GM19328 (cell line): ENCODE results near the gene MYL12B.
A peak's percentile ranks its signal among the peaks of the same experiment; 100 is the strongest.
"Not testable (repeated sequence)": the region's sequence is repeated elsewhere in the genome, so short reads cannot be mapped to it uniquely, and the experiment has no call there.

ENCODE experiments used
- ATAC-seq: cut with Tn5 transposase; IDR thresholded peaks from one replicate; pipeline ENCODE4 v1.9.1; 2021; ENCODE audit warnings: mild to moderate bottlenecking, moderate library complexity; ENCODE audit not compliant: unreplicated experiment

The MYL12B gene

DNA sequence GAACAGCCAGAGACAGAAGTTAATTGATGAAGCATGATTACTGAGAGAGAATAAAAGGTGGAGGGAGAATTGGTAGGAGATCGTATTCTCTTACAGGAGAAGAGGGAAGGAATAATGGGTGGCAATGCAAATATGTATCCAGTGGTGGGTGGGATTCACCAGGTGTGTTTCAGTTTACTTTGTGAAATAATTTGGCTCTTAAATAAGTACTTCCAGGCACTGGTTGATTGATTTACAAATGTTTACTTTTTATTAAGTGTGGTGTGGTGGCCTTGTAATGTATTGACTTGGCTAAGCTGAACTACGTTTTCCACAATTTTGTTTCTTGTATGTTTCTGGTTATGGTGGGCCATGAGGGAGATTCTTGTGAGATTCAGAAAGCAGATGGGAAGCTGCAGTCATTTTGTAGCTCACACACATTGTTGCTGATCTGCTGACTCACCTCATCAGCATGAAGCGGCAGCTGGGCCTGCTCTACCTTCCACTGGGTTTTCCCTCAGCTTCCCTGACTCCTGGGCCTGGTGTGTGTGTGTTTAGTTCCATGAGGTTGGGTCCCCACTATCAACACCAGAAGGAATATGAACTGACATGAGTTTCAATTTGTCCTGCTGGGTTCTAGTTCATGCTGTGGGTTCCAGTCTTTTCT lies 32.6 kb downstream of the MYL12B start:
- ATAC-seq: no peak

DNA sequence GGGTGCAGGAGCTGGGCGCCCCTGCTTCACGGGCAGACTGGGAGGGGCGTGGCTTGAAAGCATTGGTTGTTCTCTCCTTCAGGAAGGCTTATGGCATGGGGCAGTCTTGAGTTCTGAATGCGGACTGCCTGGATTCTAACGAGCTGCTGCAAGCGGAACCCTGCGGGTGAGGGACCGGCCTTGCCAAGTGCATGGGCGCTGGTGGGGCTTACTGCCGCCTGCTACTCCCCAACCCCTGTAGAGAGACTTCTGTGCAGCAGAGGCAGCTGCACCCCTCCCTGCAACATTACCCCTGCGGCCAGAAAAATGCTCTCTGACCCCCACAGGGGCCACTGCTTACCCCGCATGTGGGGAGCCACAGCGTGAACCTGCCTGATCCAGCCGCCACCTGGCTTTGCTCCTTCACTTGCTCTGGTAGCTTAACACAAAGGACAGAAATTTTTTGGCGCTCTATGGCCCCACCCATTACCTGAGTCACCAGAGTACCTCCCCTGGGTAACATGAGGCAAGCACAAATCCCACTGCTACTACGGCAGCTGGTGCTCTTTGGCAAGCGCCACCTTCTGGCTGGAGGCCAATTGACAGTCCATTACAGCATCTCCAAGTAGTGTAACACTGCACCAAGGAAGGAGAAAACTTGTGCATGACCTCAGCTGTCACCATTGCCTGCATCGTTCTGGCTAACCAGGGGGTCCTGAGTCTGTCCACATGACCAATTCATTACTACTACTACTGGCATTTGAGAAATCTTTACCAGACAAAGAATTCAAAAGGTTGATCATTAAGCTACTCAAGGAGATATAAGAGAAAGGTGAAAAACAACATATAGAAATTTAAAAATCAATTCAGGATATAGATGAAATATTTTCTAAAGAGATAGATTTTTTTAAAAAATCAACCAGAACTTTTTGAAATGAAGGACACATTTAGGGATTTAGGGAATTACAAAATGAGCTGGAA lies 35.4 kb downstream of the MYL12B start:
- peak; percentile 100 for ATAC-seq

DNA sequence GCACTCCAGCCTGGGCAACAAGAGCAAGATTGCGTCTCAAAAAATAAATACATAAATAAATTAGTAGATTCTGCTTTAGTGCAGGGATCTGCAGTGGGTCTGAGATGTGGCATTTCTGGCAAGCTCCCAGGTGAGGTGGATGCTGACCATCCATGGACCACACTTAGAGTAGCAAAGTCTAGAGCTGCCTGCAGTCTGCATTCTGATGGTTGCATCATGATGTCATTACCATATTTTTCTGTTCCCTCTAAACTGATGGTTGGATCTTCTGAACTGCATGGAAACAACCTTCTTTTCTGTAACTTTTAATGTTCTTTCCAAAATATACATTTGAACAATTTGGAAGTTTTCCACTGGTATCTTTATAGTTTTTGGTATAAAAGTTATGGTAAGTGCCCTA lies 42.9 kb downstream of the MYL12B start:
- ATAC-seq: no peak

DNA sequence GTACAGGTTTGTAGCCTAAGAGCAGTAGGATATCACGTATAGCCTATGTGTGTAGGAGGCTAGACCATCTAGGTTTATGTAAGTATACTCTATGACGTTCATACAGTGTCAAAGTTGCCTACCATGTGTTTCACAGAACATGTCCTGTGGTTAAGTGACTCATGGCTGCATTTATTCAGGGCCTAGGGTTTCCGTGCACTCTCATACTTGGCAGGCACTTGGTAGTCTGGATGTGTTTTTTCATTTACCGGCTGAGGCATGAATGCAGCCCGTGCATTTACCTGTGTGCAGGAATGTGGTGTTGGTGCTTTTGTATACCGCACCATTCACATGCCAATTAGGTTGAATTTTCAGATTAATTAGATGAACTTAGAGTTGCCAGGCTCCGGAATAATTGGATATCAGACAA lies 43.4 kb downstream of the MYL12B start:
- no peak for ATAC-seq

DNA sequence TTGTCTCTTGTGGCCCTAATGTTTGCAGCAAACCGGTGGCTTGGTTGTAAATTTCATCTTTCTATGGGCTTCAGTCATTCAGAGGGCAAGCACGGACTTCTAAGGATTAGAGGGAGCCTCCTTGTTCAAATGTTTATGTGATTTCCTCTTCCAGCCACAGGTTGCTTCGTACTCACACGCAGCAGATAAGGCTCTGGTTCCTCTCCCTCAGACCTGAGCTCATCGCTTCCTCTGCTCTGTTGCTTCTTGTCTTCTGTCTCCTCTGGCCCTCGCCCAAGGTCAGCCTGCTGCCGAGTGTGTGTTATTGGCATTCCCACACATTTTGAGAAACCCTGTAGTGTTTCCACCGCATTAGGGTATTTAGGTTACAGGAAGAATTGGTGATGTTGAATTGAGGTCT lies 44.0 kb downstream of the MYL12B start:
- no peak for ATAC-seq

DNA sequence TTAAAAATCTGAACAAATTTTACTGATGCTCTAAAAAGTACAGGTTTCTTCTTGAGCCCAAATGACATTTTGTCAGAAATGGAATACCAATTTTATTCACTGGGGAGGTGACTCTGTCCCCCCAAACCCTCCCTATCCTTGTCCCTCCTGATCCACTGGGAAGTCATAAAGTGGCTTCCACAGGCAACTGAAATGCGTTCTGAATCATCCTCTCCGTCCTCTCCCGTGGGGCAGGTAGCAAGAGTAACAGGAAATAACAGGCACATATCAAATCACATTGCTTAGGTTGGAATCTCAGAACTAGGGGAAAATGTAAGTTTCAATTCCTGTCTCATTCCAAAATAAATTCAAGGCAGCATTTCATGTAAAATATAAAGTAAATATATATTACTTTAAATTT lies 44.5 kb downstream of the MYL12B start:
- no peak for ATAC-seq

DNA sequence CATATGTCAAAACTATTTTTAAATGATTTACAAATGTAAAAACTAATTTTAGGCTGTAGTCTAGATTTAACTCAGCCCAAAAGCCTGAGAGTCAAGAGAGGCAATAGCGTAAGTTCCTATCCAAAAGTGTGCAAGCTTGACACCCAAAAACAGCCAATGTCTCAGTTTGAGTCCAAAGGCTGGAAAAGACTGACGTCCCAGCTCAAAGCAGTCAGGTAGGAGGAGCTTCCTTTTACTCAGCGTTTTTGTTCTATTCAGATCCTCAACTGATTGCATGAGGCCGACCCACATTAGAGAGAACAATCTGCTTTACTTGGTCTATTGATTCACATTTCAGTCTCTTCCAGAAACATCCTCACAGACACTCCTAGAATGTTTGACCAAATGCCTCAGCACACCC lies 51.8 kb downstream of the MYL12B start:
- no peak for ATAC-seq

DNA sequence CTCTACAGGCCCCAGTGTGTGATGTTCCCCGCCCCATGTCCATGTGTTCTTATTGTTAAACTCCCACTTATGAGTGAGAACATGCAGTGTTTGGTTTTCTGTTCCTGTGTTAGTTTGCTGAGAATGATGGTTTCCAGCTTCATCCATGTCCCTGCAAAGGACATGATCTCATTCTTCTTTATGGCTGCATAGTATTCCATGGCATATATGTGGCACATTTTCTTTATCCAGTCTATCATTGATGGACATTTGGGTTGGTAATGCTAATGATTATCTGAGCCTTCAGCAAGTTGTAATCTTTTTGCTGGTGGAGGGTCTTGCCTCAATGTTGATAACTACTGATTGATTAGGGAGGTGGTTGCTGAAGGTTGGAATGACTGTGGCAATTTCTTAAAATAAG lies 53.4 kb downstream of the MYL12B start:
- not testable (repeated sequence) for ATAC-seq

DNA sequence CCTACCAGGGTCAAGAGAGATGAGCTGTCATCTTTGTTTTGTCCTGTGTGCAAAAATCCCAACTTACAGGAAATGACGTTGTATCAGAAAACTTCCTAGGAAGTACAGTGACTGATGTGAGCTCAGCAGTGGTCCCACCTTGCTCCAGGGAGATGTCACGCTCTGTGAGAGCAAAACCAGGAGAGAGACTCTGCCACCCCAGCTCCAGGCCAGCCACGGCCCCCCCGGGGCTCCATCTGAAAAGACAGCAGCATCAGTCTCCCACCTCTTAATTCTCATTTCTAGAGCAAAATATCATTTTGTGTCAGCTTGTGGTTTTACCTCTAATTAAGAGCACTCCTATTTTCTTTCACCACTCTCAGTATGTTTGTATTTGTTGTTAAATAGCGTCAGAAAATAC lies 57.5 kb downstream of the MYL12B start:
- ATAC-seq: no peak

DNA sequence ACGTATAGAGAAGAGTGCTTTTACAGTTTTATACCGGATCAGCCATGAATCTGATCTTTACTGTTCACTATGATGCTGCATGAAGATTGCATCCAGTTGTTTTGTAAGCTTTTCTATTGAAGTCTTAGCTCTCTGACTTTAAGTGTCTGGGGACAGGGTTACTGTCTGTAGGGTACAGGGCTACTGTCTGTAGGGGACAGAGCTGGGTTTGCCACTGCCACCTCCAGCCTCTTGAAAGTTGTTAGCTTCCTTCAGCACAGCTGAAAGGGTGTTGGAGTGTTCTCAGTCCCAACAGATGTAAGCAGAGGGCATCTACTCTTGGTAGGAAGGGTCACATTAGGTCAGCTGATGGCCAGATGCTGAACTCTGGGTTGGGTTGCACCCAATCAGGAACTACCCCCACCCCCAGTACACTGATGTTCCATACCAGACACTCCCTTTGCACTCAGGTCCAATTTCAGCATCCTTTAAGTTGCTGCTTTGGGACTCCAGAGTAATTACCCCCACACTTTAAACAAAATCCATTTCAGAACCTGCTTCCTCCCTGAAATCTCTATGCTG lies 58.0 kb downstream of the MYL12B start:
- ATAC-seq: no peak

DNA sequence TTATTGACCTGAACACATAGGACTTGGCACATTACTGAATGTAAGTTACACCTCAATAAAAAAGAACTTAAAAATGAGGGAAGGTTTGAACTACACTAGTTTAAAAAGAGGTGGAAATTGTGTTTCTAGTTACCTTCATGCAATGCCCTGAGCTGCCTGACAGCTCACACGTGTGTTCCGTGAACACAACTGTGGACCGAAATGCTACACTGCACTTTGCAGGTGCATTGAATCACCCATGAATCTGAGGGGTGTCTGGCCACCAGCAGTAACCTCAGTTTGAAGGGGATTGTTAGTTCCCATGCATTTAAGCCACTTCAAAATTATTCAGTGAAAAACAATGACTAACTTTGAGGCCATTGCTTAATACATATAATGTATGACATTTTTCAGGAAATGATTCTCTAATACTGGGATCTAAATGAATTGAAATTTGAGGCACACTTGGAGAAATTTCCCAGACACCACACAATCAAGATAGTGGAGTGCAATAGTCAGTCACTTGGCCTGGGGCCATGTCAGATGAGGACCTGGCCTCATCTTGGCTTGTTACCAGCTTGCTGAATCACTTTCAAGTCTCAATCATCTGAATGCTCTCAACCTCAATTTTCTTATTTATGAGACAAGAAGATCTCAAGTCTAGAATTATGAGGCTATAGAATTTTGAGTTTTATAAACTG lies 59.3 kb downstream of the MYL12B start:
- ATAC-seq: no peak

DNA sequence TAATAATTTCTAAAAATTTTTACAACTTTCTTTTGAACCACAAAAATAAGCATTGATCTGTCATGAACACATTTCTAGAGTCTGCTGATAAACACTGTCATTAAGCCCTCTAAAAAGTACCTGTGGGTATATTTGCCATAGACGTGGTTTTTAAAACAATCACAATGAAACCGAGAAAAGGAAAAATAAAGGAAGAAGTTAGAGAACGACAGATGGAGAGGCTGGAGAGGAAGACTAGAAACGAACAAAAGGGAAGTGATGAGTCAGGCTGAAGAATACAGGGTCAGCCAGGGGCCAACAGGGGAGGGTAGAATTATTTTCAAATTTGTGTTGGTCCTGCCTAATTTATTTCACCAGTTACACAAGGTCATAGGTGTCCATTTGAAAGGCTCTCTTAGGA lies 62.0 kb downstream of the MYL12B start:
- no peak for ATAC-seq
